Measurements from ENCODE around the gene THEM5.

Gene THEM5

GRCh38 chr1:151839457-151840403 is 13.8 kb downstream of the THEM5 start, which contains the start of gene C2CD4D:
C2CD4D (minus strand) TSS chr1:151839820; CDS start chr1:151838989, 831 bp downstream.
- peak; percentile 12; the same call in 1 of the 2 replicates for TF ChIP-seq CTCF (IDR thresholded peaks at IDR 0.05; ENCODE audit: control insufficient read depth, extremely low read depth, insufficient read depth)
- H3K4me3 ChIP-seq (ENCODE audit: low read depth, low read length) = peak within 1 kb of the TSS; percentile 61
- peak; percentile 79 for DNase-seq (ENCODE audit: low read depth)

GRCh38 chr1:151839082-151839412 is 14.5 kb downstream of the THEM5 start:
- no peak for TF ChIP-seq CTCF (IDR thresholded peaks at IDR 0.05; ENCODE audit: control insufficient read depth, extremely low read depth, insufficient read depth)
- peak overlapping the region; percentile 61 for H3K4me3 ChIP-seq (ENCODE audit: low read depth, low read length)
- DNase-seq (ENCODE audit: low read depth) = no peak

GRCh38 chr1:151838222-151839081 is 15.1 kb downstream of the THEM5 start:
- DNase-seq (ENCODE audit: low read depth) = no peak
- no peak overlapping the region for H3K4me3 ChIP-seq (ENCODE audit: low read depth, low read length)
- no peak for TF ChIP-seq CTCF (IDR thresholded peaks at IDR 0.05; ENCODE audit: control insufficient read depth, extremely low read depth, insufficient read depth)

- H3K4me3 ChIP-seq (ENCODE audit: low read depth, low read length) = no peak overlapping the region
- TF ChIP-seq CTCF (IDR thresholded peaks at IDR 0.05; ENCODE audit: control insufficient read depth, extremely low read depth, insufficient read depth) = no peak
- no peak for DNase-seq (ENCODE audit: low read depth)
These were observed 15.7 kb downstream of the THEM5 start for GRCh38 chr1:151837884-151838221.

- no peak for TF ChIP-seq CTCF (IDR thresholded peaks at IDR 0.05; ENCODE audit: control insufficient read depth, extremely low read depth, insufficient read depth)
These were observed 16.3 kb downstream of the THEM5 start for GRCh38 chr1:151837197-151837596.

GRCh38 chr1:151835596-151835995 is 17.9 kb downstream of the THEM5 start:
- no peak for TF ChIP-seq CTCF (IDR thresholded peaks at IDR 0.05; ENCODE audit: control insufficient read depth, extremely low read depth, insufficient read depth)
- H3K4me3 ChIP-seq (ENCODE audit: low read depth, low read length) = no peak overlapping the region
- DNase-seq (ENCODE audit: low read depth) = no peak

More at GRCh38 chr1:151837197-151837596, 16.3 kb downstream of the THEM5 start:
- DNase-seq (ENCODE audit: low read depth) = no peak
- no peak overlapping the region for H3K4me3 ChIP-seq (ENCODE audit: low read depth, low read length)
